Transverse colon (tissue), 3 donors: ENCODE data around the gene DDX60.
"Not testable (repeated sequence)": the region's sequence is repeated elsewhere in the genome, so short reads cannot be mapped to it uniquely, and the experiment has no call there.

Source experiments
- POLR2A ChIP-seq: fragments of 450-650 bp; IDR thresholded peaks from one replicate; pipeline ENCODE4 v1.6.1; 2016; ENCODE audit warnings: antibody characterized with exemption, mild to moderate bottlenecking, moderate library complexity
- TF ChIP-seq, protein P1 (sequence below), 5 experiments: fragments of 200-600 bp in 3 of 5; fragments of 450-650 bp in 2 of 5; sonication (generic) in 3 of 5; IDR thresholded peaks; 1 replicate in 2 of 5; 2 replicates in 3 of 5; pipeline ENCODE4 v1.5.1; 2016 to 2017; ENCODE audit warnings: antibody characterized with exemption in 5 of 5, inconsistent platforms in 3 of 5, mild to moderate bottlenecking in 2 of 5, moderate library complexity in 1 of 5

DNA sequence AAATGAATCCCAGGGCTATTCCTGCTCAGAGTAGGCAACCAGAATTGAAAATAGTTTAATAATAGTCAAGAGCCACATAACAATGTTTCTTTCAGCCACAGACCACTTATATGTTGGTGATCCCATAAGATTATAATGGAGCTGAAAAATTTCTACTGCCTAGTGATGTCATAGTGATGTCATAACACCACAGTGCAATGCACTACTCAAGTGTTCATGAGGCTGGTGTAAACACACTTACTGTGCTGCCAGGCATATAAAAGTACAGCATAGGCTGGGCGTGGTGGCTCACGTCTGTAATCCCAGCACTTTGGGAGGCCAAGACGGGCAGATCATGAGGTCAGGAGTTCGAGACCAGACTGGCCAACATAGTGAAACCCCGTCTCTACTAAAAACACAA lies 15.1 kb downstream of the DDX60 start:
- not testable (repeated sequence) for TF ChIP-seq POLR2A
- TF ChIP-seq, protein P1, sequence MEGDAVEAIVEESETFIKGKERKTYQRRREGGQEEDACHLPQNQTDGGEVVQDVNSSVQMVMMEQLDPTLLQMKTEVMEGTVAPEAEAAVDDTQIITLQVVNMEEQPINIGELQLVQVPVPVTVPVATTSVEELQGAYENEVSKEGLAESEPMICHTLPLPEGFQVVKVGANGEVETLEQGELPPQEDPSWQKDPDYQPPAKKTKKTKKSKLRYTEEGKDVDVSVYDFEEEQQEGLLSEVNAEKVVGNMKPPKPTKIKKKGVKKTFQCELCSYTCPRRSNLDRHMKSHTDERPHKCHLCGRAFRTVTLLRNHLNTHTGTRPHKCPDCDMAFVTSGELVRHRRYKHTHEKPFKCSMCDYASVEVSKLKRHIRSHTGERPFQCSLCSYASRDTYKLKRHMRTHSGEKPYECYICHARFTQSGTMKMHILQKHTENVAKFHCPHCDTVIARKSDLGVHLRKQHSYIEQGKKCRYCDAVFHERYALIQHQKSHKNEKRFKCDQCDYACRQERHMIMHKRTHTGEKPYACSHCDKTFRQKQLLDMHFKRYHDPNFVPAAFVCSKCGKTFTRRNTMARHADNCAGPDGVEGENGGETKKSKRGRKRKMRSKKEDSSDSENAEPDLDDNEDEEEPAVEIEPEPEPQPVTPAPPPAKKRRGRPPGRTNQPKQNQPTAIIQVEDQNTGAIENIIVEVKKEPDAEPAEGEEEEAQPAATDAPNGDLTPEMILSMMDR (IDR thresholded peaks at IDR 0.05): not testable (repeated sequence)
